Measurements from ENCODE around the gene ARHGEF28.

ARHGEF28 gene

GRCh38 chr5:73692166-73692640 is 66.2 kb downstream of the ARHGEF28 start:
- no peak for DNase-seq (ENCODE audit: low read depth)

GRCh38 chr5:73692981-73693380 is 67.0 kb downstream of the ARHGEF28 start:
- DNase-seq (ENCODE audit: low read depth) = no peak

DNA sequence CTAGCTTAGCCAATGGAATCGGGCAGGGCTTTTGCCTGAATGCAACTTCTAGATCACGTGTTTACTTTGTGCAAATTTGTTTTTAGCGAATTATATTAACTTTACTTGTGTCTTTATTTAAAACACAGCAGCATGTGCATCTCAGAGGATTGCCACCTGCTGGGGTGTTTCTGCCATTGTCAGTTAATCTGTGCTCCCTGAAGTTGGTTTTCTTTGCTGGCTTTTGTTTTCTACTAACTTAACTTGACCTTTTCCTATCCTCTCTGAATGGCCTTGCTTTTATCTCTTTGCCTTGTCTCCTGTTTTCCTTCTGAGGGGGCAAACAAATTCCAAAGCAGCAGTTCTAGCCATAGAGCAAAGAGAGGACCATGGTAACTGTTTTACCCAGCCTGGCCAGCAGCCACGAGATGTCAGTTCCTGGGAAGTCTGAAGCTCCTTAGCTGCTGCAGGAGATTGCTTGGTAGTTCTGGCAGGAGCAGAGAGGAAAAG is 67.6 kb downstream of the ARHGEF28 start:
- no peak for DNase-seq (ENCODE audit: low read depth)

- DNase-seq (ENCODE audit: low read depth) = no peak
Observed at GRCh38 chr5:73694089-73694488, 68.1 kb downstream of the ARHGEF28 start.

DNA sequence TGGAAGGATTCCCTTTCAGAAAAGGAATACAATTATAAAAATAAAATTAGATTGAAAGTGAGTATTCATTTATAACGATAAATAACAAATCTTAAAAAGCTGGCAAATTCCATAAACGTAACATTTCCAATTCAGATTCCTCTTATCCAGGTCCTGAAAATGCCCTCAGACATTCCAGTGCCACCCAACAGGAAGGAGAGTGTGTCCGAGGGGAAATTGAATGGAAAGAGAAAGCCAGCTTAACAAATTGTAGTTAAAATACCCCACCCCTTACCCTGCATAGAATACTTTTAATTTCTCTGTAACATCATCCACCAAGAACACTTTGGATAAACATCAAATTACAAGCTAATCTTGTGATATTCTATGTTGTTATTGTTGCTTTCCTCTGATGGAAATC is 72.0 kb downstream of the ARHGEF28 start:
- DNase-seq (ENCODE audit: low read depth) = no peak

- no peak for DNase-seq (ENCODE audit: low read depth)
Observed at GRCh38 chr5:73701566-73701965, 75.6 kb downstream of the ARHGEF28 start.

DNA sequence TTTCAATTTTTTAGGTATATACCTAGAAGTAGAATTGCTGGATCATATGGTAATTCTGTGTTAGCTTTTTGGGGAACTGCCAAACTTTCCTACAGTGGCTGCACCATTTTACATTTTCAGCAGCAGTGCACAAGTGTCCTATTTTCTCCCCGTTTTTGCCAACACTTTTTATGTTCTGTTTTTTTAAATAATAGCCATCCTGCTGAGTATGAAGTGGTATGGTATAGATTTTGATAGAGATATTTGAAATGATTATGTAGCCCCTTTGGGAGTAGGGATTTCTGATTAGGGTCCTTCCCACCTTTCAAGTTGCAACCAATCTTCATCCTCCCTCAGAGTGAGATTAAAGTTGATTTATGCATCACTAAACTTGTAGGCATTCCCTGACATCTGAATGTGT is 76.5 kb downstream of the ARHGEF28 start:
- DNase-seq (ENCODE audit: low read depth) = no peak

DNA sequence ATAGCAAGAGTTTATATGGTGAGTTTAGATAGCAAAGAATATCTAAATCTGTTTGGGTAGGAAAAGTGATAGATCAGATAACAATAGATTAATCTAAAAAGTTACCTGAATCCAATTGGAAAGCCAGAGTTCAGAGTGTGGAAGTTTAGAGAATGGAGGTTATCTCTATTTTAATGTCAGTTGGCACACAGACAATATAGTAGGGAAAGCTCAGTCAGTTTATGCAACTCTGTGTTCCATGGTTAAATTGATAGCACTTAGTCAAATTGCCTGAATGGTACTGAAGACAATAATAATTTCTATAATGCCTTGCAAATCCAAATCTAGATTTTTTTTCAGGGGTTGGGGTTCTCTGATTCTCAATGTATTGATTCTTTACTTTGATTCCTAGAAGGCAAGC is 77.0 kb downstream of the ARHGEF28 start:
- DNase-seq (ENCODE audit: low read depth) = no peak

- DNase-seq (ENCODE audit: low read depth) = no peak
Observed at GRCh38 chr5:73705364-73705763, 79.4 kb downstream of the ARHGEF28 start.

DNA sequence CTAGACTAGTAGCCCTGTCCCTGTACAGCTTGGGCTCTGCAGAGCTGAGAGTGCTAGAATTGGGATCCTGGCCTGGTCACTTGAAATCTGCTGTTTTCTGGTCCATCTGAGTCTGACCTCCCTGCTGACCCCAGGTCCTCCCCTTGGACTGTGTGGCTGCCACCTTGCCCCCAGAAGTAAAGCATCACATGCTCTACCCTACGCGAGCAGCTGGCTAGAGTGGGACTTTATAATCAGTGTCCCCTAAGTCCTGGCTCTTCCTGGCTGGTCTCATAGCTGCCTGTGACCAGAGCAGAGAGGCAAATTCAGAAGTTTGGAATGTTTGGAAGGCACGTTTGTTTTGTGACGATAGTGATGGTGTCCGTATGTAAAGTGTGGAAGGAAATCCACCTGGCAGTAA is 81.0 kb downstream of the ARHGEF28 start:
- no peak for DNase-seq (ENCODE audit: low read depth)

- no peak for DNase-seq (ENCODE audit: low read depth)
Observed at GRCh38 chr5:73709536-73710129, 83.6 kb downstream of the ARHGEF28 start.

DNA sequence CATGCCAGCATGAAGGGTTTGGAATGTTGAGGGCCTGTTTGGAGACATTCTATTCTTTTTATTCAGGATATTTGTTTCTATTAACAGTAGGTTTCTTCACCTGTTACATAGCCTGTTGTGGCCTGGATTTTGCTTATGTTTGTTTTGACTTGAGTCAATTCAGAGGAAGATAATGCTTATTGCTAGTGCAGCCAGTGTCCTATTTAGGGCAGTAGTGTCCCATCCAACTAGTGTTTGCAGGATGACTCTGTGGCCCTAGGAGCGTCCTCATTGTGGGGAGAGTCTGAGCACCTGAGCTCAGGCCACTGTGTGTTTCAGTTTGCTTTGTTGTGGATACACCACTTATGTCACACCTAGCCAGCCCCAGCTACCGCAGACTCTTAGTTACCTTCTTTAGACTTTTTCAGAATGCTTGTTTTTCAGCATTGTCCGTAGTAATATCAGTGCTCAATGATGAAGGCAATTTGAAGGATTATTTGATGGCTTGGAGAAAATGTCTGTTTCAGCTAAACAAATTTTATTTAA is 90.3 kb downstream of the ARHGEF28 start:
- DNase-seq (ENCODE audit: low read depth) = no peak

DNA sequence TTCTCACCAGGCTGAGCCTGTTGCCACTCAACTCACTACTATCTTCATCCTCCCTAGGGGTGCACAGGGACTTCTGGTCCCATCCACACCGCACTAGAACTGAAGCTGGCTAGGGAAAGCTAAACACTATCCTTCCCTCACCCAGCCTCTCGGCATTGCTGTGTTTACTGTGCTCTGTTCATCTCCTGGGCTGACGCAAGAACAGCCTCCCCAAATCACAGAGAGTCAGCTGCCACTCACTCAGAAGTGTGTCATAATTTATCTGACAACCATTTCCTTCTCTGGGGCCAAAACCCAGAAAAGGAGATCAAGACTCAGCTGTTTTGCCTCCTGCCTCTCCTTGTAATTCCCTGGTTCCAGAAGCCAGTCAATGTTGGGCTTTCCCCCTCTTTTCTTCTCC is 92.8 kb downstream of the ARHGEF28 start:
- no peak for DNase-seq (ENCODE audit: low read depth)

GRCh38 chr5:73719632-73720031 is 93.6 kb downstream of the ARHGEF28 start:
- no peak for DNase-seq (ENCODE audit: low read depth)

DNA sequence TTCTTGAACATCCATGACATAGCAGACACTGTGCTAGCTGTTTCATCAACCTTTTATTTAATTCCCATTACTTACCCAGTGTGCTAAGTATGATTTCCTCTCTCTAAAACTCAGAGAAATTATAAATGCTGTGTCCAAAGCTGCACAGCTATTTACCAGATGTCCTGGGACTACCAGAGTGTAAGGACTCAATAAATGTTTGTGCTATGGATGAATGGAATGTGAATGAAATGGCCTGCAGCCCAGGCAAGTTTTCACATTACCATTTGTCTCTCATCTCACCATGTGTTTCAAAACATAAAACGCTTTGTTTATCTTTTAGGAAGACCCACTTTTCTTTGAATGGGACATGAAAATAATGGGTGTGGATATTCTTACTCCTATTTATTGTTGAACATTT is 96.2 kb downstream of the ARHGEF28 start:
- DNase-seq (ENCODE audit: low read depth) = no peak

GRCh38 chr5:73726071-73726470 is 100.1 kb downstream of the ARHGEF28 start:
- DNase-seq (ENCODE audit: low read depth) = no peak

DNA sequence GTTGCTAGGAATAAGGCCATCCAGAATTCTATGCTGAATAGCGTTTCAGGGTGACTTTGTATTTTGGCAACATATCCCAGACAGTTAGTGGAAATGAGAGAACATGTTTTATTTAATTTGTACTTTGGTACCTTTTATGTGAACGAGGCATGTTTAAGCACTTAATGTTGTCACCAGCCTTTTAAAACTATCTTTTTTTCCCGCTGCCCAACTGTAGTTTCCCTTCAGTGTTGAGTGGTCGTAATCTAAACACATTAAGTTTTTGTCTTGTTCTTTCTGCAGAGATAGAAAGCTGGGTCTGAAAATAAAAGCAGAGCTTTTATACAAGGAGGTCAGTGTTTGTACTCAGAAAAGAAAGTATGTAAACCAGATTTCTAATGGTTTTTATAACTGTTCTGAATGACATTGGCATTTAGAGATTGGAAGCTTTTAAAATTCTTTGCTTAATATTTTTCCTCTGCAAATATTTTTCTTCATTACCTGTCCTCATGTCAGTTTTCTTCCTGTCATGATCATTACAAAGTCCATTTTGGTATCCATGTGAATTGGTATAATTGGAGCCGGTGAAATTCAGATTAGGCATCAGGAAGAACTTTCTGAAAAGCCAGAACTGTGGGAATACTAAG is 100.7 kb downstream of the ARHGEF28 start:
- no peak for DNase-seq (ENCODE audit: low read depth)

- no peak for DNase-seq (ENCODE audit: low read depth)
Observed at GRCh38 chr5:73727470-73727869, 101.5 kb downstream of the ARHGEF28 start.

- DNase-seq (ENCODE audit: low read depth) = no peak
Observed at GRCh38 chr5:73728493-73729273, 102.7 kb downstream of the ARHGEF28 start.

DNA sequence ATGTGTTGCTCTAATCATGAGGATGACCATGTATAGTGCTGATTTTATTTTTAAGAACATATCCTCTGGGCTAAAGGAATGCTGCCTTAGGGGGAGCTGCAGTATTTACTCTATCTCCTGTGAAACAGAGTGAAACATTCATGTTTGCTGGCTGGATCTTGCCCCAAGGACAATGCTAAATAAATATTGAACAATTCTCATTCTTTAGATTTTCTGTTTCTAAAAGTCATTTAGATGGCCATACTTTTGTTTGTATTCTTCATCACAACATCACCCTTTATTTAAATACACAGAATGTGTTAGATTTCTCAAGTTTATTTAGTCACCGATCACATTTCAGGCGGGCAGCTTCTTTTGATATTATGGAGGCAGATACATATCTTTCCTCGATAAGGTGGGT is 103.3 kb downstream of the ARHGEF28 start:
- no peak for DNase-seq (ENCODE audit: low read depth)

- DNase-seq (ENCODE audit: low read depth) = no peak
Observed at GRCh38 chr5:73732045-73732444, 106.0 kb downstream of the ARHGEF28 start.

- no peak for DNase-seq (ENCODE audit: low read depth)
Observed at GRCh38 chr5:73733219-73733618, 107.2 kb downstream of the ARHGEF28 start.
